ENCODE results near the gene FGF12.

The FGF12 gene

DNA sequence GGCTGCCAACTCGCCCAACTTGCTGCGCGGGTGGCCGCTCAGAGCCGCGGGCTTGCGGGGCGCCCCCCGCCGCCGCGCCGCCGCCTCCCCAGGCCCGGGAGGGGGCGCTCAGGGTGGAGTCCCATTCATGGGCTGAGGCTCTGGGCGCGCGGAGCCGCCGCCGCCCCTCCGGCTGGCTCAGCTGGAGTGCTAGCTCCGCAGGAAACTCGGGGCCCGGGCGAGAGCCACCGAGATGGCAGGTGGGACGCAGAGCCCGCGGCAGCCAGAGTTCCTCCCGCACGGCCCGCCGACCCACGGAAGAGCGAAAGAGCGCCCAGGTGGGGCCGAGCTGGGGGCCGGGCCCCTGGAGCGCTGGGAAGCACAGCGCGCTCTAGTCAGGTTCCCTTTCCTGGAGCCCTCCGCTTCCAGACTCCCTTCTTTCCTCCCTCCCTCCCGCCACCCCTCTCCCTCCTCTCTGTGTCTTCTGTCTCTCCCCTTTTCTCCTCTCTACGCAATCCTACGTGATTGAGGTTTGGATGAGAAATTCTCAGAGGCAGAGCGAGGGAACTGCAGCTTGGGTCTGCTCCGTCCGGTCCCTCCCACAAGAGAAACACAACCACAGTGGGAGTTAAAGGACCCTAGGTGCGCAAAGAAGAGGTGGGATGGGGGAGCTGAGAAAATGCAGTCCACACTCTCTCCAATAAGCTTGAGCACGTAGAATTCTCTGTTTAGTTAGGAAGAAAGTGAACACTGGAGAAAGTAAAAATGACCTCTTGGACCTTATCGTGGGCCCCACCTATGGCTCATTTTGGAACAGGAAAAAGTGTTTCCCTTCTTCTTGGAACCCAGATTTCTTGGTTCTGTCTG, 317.3 kb downstream of the FGF12 start:
- DNase-seq (ENCODE audit: low read depth in 2 of 2), result no peak

DNA sequence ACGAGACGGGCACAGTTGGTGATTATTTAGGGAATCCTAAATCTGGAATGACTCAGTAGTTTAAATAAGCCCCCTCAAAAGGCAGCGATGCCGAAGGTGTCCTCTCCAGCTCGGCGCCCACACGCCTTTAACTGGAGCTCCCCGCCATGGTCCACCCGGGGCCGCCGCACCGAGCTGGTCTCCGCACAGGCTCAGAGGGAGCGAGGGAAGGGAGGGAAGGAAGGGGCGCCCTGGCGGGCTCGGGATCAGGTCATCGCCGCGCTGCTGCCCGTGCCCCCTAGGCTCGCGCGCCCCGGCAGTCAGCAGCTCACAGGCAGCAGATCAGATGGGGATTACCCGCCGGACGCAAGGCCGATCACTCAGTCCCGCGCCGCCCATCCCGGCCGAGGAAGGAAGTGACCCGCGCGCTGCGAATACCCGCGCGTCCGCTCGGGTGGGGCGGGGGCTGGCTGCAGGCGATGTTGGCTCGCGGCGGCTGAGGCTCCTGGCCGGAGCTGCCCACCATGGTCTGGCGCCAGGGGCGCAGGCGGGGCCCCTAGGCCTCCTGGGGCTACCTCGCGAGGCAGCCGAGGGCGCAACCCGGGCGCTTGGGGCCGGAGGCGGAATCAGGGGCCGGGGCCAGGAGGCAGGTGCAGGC, 318.0 kb downstream of the FGF12 start:
- no peak for DNase-seq (ENCODE audit: low read depth in 2 of 2)

DNA sequence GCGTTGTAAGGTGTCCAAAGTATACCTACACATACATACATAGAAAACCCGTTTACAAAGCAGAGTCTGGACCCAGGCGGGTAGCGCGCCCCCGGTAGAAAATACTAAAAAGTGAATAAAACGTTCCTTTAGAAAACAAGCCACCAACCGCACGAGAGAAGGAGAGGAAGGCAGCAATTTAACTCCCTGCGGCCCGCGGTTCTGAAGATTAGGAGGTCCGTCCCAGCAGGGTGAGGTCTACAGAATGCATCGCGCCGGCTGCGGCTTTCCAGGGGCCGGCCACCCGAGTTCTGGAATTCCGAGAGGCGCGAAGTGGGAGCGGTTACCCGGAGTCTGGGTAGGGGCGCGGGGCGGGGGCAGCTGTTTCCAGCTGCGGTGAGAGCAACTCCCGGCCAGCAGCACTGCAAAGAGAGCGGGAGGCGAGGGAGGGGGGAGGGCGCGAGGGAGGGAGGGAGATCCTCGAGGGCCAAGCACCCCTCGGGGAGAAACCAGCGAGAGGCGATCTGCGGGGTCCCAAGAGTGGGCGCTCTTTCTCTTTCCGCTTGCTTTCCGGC, 318.6 kb downstream of the FGF12 start:
- DNase-seq (ENCODE audit: low read depth in 2 of 2), result no peak

DNA sequence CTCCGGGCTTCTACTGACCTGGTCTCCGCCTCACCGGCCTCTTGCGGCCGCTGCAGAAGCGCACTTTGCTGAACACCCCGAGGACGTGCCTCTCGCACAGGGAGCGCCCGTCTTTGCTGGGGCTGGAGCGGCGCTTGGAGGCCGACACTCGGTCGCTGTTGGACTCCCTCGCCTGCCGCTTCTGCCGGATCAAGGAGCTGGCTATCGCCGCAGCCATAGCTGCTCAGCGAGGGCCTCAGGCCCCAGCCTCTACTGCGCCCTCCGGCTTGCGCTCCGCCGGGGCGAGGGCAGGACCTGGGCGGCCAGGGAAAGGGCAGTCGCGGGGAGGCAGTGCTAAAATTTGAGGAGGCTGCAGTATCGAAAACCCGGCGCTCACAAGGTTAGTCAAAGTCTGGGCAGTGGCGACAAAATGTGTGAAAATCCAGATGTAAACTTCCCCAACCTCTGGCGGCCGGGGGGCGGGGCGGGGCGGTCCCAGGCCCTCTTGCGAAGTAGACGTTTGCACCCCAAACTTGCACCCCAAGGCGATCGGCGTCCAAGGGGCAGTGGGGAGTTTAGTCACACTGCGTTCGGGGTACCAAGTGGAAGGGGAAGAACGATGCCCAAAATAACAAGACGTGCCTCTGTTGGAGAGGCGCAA, 319.2 kb downstream of the FGF12 start:
- no peak for DNase-seq (ENCODE audit: low read depth in 2 of 2)

DNA sequence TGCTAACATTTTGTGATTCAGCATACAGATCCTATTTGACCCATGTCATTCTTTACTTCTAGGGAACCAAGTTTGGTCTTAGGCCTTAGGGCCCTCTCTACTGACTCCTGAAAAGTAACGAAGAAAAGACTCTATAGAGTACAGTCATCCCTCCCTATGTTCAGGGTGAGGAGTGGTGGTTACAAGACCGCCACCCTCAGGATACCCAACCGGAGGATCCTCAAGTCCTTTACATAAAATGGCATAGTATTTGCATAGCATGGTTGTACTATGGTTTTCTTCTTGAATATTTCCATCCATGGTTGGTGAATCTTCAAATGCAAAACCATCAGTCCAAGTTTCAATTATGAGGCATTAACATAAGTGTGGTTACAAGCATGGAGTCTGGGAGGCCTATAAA, 327.6 kb downstream of the FGF12 start:
- DNase-seq (ENCODE audit: low read depth in 2 of 2), result no peak

DNA sequence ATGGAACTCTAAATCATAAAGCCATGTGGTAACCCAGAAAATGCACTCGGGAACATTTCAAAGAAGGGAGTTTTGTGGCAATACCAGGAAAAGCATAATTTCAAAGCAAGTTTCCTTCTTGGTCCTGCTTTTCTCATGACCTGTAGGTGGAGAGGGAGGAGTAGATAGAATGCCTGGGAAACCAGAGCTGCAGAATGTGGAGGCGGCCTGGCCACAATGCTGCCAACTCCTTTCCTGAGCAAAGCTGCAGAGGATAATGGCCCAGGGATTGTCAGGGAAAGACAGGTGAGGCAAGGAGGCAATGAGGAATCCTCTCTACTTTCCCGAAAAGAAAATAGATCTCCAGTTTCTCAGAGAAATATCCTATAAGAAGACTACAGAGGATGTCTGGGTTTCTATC, 330.3 kb downstream of the FGF12 start:
- no peak for DNase-seq (ENCODE audit: low read depth in 2 of 2)

DNA sequence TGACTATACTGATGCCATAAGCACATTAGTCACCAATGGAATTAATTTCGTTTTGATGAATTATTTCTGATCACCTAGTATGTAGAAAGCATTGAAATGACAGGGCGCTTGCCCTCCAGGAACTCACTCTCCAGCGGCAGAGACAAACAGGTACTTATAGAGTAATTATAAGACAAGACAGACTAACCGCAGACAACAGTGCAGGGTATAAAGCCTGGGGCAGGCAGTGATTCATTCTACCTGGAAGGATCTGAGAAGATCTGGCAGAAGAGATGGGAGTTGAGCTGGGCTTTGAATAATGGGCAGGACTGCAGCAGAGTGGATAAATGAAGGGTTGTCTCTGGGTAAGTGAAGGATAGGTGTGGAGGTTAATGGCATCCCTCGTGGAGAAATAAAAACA, 331.8 kb downstream of the FGF12 start:
- no peak for DNase-seq (ENCODE audit: low read depth in 2 of 2)

DNA sequence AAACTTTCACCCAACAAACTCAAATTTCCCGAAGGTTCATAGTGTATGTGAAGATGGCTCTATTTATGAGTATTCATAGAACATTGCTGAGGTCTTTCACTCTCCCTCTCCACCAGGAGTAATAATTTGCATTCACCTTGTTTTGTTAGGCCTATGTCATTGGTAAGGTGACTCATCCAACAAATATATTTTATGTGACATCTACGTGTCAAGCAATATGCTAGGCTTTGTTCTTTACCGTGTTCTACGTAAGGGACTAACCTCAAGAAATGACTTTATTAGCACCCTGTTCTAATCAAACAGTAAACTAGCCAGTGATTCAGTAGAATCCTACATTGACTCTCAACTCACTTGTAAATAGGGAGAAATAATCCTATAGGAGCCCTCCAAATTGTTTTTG, 334.4 kb downstream of the FGF12 start:
- DNase-seq (ENCODE audit: low read depth in 2 of 2), result no peak

DNA sequence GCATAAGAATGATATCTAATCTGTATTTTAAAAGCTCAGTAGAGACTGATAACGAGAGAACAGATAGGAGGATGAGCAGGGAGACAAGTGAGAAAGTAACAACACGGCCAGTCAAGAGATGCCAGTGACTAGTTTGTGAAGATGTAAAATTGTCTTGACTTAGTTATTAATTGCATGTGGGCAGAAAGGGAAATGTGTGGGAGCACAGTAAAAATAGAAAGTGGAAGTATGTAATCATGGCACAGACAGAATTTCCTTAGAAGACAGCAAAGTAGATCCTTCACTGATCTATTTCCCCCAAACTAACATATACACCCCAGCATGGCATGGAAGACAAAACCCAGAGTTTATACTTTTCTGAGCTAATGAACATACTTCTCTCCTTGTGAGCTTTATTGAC, 344.5 kb downstream of the FGF12 start:
- DNase-seq (ENCODE audit: low read depth in 2 of 2), result no peak

DNA sequence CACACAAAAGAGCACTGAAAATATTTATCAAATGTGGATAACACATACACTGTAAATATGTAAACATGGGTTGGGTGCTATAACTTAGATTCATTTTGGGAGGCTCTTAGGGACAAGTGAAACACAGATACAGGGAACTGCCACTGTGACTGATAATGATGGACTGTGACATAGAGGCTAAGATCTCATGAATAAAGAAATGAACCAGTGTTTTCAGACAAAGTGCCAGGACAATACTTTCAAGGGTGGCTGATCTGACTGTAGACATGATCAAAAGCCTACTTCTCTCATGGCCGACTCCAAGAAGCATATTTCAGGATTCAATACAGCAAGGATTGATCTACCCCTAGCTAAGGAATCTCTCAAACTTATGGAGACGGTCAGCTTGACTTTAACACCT, 353.8 kb downstream of the FGF12 start:
- no peak for DNase-seq (ENCODE audit: low read depth in 2 of 2)

DNA sequence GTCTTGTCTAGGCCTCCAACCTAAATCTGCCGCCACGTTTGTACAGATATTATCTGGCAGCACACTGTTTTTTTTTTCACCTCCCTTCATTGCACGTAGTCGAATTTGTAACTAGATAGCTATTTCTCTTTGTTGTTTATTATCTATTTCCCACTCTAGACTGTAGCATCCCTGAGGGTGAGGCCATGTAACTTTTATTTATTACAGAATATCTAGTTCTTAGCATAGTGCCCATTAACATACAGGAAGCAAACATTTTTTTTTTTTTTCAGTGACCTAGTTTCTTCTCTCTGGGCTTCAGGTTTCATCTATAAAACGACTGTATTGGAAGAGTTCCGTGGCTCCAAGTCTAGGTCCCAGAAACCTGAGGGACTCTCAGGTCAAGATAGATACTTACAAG, 354.3 kb downstream of the FGF12 start:
- no peak for DNase-seq (ENCODE audit: low read depth in 2 of 2)

DNA sequence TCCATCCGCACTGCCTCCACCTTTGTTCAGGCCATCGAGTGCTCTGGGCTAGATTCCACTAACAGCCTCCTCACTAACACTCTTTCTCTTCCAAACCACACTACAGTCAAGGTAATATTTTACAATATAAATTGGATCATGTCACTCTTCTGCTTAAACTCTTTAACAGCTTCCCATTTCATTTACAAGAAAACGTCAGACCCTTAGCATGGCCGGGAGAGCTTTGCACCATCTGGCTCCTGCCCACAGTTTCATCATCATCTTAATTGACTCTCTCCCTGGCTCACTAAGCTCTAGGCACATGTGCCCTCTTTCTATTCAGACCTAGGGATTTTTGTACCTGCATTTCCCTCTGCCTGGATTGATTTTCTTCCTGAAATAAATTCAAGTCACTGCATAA, 354.7 kb downstream of the FGF12 start:
- no peak for DNase-seq (ENCODE audit: low read depth in 2 of 2)

DNA sequence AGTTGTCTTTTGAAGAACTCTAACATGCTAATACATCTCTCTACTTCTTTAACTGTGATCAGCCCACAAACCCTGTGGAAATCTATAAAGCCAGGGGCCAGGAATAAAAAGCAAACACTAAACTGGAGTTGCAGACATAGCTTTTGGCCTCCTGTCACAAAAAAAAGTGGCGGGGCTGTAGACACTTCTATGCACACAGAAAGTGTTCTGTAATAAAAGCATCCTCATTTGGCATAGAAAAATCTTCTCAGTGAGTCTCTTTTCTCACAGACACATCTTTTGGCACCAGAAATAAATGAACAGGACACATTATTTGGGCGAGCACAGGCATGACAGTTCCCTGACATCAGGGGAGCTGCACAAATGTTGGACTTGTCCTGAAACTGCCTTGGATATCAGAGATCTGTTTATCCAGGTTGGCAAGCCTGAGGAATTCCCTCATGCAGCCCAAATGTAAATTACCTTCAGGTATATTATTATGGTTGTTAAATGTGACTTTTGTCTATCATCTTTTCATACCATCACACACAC, 355.4 kb downstream of the FGF12 start:
- DNase-seq (ENCODE audit: low read depth in 2 of 2), result no peak

DNA sequence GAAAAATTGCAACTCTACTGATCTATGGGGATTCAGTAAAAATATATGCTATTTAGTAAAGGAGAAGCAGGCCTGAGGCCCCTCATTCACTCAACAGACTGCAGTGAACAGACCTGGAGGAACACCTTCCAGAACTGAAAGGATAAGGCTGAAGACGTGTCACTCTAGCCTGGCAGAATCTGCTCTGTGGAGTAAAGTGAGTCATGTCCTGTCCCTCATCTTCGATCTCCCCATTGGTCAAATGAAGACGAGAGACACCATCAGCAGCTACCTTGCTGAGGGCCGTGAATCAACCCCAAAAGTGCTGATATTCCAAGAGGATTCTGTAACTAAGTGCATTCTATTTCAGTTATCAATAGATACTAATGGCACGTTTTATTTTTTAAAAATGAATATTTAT, 359.7 kb downstream of the FGF12 start:
- DNase-seq (ENCODE audit: low read depth in 2 of 2), result no peak

DNA sequence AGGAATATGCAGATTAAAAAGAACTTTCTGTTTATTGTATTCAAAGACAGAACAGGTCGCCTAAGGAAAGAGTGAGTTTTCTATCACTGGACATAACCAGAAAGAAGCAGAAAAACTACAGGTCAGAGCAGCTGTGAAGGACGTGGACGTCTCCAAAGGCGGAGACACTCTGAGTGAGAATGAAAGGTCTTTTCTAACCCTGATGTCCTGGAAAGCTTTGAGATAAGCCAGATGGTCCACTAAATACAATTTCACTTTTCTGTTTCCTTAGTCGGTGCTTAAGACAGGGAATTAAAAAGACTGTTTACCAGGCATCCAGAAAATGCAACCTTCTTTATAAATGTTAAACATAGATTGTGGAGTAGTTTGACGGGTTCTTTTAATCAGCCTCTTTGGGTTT, 360.4 kb downstream of the FGF12 start:
- no peak for DNase-seq (ENCODE audit: low read depth in 2 of 2)

DNA sequence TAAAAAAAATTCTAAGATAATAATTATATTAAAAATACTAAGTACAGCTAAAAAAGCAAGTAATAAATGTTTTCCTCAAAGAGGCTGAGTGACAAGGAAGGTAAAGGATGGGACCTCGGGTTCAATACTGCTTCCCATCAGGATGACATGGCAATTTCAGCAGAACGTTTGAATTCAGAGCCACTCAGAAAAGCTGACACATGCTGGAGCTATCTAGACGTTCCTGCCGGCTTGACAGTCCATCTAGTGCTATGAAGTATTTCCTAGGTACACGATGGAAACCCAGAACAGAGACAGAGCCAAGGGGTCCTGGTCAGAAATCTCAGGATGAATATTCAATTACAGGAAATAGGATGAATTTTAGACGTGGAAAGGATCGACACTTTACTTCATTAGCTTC, 361.8 kb downstream of the FGF12 start:
- no peak for DNase-seq (ENCODE audit: low read depth in 2 of 2)

DNA sequence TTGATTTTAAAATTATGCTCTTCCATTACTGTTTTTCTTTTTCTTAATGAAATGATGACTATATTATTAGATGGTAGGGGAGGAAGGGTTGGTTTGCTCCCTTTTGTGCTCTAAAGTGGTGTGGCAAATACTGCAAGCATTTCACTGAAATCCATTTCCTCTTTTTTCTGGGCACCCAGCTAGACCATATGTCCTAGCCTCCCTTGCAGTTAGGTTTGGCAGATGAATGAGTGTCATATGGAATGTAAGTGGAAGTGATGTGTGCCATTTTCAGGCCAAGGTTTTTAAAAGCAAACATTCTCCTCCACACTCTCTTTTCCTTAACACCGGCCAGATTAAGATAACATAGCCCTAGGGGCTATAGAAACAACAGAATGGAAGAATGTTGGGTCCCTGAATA, 363.0 kb downstream of the FGF12 start:
- no peak for DNase-seq (ENCODE audit: low read depth in 2 of 2)

DNA sequence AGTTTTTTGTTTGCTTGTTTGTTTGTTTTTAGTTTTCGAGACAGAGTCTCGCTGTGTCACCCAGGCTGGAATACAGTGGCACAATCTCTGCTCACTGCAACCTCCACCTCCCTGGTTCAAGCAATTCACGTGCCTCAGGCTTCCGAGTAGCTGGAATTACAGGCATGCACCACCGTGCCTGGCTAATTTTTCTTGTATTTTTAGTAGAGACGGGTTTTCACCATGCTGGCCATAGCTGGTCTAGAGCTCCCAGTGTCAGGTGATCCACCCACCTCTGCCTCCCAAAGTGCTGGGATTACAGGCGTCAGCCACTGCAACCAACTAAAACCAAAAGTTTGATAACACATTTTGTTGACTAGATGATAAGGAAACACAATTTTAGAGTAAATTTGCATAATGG, 372.7 kb downstream of the FGF12 start:
- DNase-seq (ENCODE audit: low read depth in 2 of 2), result no peak

DNA sequence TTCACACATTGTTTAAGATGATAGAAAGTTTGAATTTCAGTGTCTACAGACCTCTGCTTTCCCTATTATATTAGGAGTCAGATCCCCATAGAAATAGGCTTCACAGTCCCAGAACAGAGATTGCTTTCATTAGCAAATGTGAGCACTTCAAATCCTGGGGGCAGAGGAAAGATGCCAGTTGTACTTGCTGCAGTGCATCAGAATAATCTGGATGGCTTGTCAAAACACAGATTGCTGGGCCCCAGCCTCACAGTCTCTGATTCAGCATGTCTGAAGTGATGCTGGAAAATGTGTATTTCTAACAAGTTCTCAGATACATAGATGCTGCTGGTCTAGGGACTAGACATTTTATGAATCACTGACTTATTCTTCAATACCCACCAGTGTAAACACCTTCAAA, 375.2 kb downstream of the FGF12 start:
- no peak for DNase-seq (ENCODE audit: low read depth in 2 of 2)

DNA sequence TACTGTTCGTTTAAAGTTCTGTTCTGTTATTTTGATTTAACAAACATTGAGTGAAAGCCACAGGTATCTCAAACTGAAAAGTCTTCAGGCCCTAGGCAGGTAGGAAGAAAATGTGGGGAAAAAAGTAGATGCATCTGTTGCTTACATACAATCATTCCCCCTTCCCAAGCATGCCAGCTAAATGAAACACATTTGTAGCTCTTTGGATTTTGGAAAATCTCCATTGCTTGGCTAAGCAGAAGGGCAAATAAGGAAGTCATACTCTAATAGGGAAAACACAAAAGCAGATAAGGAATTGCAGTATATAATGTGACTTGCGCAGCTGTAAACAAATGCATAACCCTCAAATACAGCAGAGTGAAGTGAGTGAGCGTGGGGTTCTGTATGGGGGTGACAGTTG, 375.9 kb downstream of the FGF12 start:
- DNase-seq (ENCODE audit: low read depth in 2 of 2), result no peak

DNA sequence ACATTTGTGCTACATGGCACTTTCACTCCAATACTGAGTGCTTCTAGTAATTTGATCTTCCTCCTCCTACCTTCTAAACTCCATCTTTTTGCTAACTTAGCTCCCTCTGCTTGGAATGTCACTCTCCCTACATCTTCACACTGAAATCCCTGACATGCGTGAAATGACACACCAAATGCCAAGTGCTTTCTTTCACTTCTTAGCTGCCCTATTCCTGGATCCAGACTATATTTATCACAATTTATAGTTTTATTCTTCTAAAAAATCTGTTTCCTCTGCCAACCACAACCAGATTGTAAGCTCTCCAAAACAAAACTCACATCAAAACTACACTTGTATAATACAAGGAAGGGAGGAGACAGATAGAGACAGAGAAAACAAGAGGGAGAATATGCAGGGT, 387.3 kb downstream of the FGF12 start:
- DNase-seq (ENCODE audit: low read depth in 2 of 2), result no peak

DNA sequence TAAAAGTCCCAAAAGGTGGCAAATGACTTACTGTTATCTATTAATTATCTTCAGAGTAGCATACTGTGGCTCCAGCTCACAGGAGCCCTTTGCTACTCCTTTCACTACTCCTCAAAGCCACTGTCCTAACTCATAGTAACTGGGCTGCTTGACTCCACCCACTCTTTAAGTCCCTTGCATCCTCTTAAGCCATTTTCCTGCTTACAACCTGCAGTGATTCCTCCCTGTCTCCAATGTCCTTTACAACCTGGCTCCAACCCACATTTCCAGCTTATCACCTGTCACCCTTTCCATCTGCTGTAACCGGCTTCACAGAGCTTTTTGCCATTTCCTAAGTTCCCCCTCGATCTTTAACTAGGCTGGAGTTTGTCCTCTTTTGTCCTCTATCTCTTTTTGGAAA, 388.1 kb downstream of the FGF12 start:
- no peak for DNase-seq (ENCODE audit: low read depth in 2 of 2)

DNA sequence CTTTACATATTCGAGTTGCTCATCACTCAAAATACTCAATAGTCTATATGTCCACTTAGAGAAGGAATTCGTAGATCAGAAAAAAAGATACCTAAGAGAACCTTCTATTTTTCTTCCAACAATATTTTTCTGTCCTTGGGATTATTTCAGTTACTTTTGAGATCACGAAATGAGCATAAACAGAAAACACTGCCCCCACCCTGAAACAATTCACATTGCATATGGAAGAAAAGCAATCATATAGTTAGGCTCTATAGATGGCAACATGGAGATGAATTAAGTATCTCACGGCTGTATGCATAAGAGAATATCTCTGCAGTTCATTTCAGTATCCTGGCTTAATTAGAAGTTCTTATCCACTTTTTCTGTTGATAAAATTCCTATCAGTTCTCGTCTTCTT, 391.1 kb downstream of the FGF12 start:
- no peak for DNase-seq (ENCODE audit: low read depth in 2 of 2)

Data from activated CD8-positive, alpha-beta memory T cell treated with anti-CD3 and anti-CD28 coated beads for 4 hours (primary cell).